ENCODE results near the gene CFLAR.
A peak's percentile ranks its signal among the peaks of the same experiment; 100 is the strongest.

DNA sequence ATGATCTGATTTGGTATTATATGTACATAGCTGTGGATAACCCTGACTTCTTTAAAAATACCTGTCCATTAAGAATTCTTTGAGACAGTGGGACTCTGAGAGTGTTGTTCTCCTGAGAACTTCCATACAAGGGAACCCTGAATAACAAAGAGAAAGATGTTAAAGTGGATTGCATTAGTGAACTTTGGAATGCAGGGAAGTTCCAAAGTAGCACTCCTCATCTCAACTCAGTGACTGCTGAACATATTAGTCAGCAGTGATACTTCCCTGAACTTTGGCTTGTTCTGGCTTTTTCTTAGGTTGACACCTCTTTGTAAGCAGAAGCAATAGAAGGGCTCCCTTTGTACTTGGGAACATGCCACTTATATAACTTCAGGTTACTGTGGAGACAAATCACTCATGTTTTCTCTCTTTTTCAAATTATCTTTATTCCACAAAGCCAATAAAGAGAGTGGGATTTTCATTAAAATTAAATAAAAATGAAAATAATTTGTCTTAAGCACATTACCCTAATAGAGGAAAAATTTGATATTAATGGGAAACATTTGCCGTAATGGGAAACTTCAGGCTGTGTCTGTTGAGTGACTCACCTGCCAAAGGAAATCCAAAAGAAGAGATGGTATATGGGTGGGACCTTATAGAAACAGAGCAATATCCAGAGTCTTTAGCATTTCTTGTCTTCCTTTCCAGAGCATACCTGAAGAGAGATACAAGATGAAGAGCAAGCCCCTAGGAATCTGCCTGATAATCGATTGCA lies 33.3 kb downstream of the CFLAR start:
- TF ChIP-seq, protein P1, sequence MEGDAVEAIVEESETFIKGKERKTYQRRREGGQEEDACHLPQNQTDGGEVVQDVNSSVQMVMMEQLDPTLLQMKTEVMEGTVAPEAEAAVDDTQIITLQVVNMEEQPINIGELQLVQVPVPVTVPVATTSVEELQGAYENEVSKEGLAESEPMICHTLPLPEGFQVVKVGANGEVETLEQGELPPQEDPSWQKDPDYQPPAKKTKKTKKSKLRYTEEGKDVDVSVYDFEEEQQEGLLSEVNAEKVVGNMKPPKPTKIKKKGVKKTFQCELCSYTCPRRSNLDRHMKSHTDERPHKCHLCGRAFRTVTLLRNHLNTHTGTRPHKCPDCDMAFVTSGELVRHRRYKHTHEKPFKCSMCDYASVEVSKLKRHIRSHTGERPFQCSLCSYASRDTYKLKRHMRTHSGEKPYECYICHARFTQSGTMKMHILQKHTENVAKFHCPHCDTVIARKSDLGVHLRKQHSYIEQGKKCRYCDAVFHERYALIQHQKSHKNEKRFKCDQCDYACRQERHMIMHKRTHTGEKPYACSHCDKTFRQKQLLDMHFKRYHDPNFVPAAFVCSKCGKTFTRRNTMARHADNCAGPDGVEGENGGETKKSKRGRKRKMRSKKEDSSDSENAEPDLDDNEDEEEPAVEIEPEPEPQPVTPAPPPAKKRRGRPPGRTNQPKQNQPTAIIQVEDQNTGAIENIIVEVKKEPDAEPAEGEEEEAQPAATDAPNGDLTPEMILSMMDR (IDR thresholded peaks at IDR 0.05) = no peak
- TF ChIP-seq POLR2A (IDR thresholded peaks at IDR 0.05) = no peak
- TF ChIP-seq EP300 (IDR thresholded peaks at IDR 0.05) = peak in 1 of 2 donors; percentile 54

Measured in tibial nerve (tissue), 4 donors.